OCI-LY3 (cell line): ENCODE measurements around the gene CACNB4.

Source experiments
- CTCF ChIP-seq: fragments of 200-600, 300-600 bp; sonication (generic); IDR thresholded peaks from 2 replicates; pipeline ENCODE4 v1.5.1; 2014; ENCODE audit warnings: antibody characterized with exemption, low read length, low read depth
- EZH2phosphoT487 ChIP-seq: fragments of 200-600 bp; shearing (Covaris generic); IDR thresholded peaks from 2 replicates; pipeline ENCODE4 v1.6.1; 2018; ENCODE audit warnings: antibody characterized with exemption, mixed run types, low read depth

GRCh38 chr2:152072011-152072410 is 26.8 kb downstream of the CACNB4 start:
- TF ChIP-seq CTCF (no peak), EZH2phosphoT487 (no peak)
